Measurements from ENCODE around the gene KCNG2.
A peak's percentile ranks its signal among the peaks of the same experiment; 100 is the strongest.

KCNG2 gene

GRCh38 chr18:79769698-79770500 is 27.8 kb upstream of the KCNG2 start:
- DNase-seq = no peak

- no peak for DNase-seq
These were observed 27.3 kb upstream of the KCNG2 start for GRCh38 chr18:79770501-79770815.

GRCh38 chr18:79770826-79771225 is 26.9 kb upstream of the KCNG2 start:
- DNase-seq = no peak

- DNase-seq = no peak
These were observed 26.2 kb upstream of the KCNG2 start for GRCh38 chr18:79771446-79772107.

- DNase-seq = no peak
These were observed 25.5 kb upstream of the KCNG2 start for GRCh38 chr18:79772108-79772864.

GRCh38 chr18:79772865-79773696 is 24.7 kb upstream of the KCNG2 start:
- no peak for DNase-seq

- no peak for DNase-seq
These were observed 23.6 kb upstream of the KCNG2 start for GRCh38 chr18:79774111-79774510.

- DNase-seq = no peak
These were observed 22.1 kb upstream of the KCNG2 start for GRCh38 chr18:79775441-79776221.

- DNase-seq = no peak
These were observed 21.1 kb upstream of the KCNG2 start for GRCh38 chr18:79776674-79777073.

GRCh38 chr18:79778291-79778791 is 19.4 kb upstream of the KCNG2 start:
- DNase-seq = no peak

GRCh38 chr18:79779021-79779699 is 18.6 kb upstream of the KCNG2 start:
- DNase-seq = no peak

- no peak for DNase-seq
These were observed 18.0 kb upstream of the KCNG2 start for GRCh38 chr18:79779700-79780190.

GRCh38 chr18:79780547-79780946 is 17.2 kb upstream of the KCNG2 start:
- no peak for DNase-seq

GRCh38 chr18:79781331-79781941 is 16.3 kb upstream of the KCNG2 start:
- no peak for DNase-seq

GRCh38 chr18:79782566-79783308 is 15.0 kb upstream of the KCNG2 start:
- no peak for DNase-seq

- no peak for DNase-seq
These were observed 13.4 kb upstream of the KCNG2 start for GRCh38 chr18:79784071-79784913.

GRCh38 chr18:79784965-79785770 is 12.6 kb upstream of the KCNG2 start:
- DNase-seq = peak; percentile 8

GRCh38 chr18:79785831-79786230 is 11.9 kb upstream of the KCNG2 start:
- no peak for DNase-seq
